GM21737 (cell line): ENCODE data around the gene PRR7.

Experiments
- ATAC-seq: cut with Tn5 transposase; IDR thresholded peaks from one replicate; pipeline ENCODE4 v1.9.1; 2021; ENCODE audit warnings: mild to moderate bottlenecking, moderate library complexity; ENCODE audit not compliant: unreplicated experiment

Gene PRR7

DNA sequence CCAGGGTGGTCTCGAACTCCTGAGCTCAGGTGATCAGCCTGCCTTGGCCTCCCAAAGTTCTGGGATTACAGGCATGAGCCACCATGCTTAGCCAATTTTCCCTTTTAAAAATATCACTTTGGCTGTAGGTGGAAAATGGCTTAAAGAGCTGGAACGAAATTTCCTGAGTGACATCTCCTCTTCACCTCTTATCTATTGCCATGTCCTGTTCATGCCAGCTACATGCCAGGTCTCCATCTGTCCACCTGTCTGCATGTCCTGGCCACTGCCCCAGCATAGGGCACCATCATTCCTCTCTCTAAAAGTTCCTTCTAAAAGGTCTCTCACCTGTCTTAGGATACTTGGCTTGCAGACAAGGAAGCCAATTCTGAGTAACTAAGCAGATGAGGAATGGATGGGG is 22.9 kb upstream of the PRR7 start:
- ATAC-seq, result no peak

DNA sequence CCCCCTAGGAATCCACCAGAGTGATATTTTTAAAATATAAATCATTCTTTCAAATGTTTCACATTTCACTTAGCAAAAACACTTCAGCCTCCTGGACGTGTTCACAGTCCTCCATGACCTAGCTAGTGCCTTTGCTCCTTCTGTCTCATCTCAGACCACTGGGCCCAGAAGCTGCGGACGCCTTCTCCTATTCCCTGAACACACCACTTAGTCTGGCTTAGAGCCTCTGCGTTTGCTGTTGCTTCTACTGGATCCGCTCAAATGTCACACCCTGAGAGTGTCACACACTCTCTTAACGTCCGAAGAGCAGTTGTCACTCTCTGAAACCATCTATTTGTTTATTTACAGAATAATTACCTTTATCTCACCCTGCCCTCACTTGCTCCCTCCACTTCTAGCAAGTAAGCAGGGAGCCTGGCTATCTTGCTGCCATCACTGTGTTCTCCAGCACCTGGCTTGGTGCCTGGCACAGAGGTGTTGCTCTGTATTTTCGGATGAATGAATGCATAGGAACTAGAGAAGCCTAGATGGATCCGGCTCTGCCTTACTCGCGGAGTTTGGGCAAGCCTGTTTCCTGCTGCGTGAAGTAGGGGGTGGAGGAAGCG is 21.3 kb upstream of the PRR7 start:
- no peak for ATAC-seq

DNA sequence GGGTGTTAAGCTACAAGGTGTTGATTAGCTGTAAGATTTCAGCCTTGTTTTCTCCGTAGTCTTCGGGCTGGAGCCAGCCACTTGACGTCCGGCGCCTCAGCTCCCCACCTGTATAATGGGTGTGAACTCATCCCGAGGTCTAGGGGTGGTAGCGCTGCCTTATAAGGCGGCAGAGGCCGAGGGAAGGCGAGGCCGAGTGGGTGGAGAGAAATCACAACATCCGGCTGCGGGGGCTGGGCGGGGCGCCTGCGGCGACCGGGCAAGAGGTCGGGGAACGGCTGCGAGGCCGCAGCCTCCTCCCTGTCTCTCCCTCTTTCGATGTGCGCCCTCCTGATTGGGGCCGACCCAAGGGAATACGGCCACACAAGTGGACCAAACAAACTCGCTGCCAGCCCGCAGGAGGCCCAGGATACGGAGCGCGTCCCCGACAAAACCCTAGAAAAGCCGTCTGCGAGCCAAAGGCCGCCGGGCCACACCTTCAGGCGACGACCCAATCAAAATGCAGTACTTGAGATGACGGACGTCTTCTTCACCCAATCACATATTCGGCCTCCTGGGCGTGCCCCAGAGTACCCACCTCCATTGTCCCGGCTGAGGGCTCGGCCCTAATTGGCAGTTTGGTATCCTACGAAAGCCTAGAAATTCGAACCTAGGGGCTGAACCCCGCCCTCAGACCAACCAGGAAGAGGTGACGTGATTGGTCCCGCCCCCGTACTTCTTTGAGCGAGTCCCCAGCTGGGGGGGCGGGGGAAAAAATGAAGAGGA is 20.6 kb upstream of the PRR7 start:
- peak; percentile 72 for ATAC-seq

GRCh38 chr5:177426566-177427210 is 19.9 kb upstream of the PRR7 start, which contains the start of gene GRK6:
GRK6 (plus strand) TSS chr5:177426676; CDS start chr5:177426846, 170 bp downstream.
- ATAC-seq, result peak; percentile 12

DNA sequence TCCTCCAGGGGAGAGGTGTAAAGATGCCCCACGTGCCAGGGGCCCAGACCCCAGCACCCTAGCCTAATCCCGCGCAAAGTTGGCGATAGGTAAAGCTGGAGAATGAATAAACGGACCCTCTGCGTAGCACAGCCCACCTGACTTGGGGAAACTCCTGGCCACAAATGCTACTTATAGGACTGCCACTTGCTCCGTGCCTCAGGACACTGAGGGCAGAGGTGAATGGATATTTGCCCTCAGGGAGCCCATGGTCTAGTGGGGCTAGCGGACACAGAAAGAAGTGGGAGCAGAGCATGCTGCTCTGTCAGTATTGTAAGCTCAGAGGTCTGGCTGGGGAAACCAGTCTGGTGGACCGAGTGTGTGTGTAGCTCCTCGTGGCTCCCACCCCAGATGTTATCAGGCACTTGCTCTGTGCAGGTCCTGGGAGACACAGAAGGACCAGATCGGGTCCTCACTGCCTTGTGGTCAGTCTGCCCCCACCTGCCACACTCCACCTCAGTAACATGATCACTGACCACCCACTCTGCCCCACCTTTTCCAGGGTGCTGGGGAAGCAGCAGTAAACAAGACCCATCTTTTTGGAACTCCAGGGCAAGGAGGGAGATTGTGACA is 19.3 kb upstream of the PRR7 start:
- ATAC-seq, result no peak

- ATAC-seq, result no peak
Observed at GRCh38 chr5:177427919-177428573, 18.6 kb upstream of the PRR7 start.

- ATAC-seq, result no peak
Observed at GRCh38 chr5:177428574-177429217, 17.9 kb upstream of the PRR7 start.

DNA sequence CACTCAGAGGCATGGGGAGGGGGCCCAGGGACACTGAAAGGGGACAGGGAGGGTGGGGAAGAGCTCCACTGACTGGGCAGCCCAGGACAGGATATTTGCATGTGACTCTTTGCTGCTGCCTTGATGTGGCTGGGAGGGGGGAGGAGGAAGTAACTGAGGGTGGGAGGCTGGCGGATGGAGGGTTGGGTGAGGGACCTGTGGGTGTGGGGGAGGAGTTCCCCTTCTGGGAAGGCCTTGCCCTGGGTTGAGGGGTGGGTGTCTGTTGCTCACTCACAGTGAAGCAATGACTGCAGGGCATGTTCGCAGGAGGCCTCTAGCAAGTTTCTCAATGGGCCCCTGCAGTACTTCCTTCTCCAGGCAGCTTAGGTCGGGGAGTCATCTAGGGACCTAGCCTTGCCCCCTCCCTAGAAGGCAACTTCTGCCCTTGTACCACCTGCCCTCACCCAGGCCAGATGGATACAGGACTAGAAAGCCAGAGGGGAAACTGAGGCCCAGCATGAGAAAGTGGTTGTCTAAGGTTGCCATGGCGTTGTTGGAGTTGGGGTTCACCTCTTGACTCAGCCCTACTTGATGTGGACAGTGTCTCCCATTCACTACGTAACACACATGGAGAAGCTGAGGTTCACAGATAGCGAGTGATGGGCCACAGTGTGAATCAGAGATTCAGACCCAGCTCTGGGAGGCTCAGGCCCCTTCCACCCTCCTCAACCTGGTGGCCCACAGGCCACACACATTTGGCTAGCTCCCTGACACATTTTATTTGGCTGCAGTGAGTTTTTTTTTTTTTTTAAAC is 17.2 kb upstream of the PRR7 start:
- no peak for ATAC-seq

DNA sequence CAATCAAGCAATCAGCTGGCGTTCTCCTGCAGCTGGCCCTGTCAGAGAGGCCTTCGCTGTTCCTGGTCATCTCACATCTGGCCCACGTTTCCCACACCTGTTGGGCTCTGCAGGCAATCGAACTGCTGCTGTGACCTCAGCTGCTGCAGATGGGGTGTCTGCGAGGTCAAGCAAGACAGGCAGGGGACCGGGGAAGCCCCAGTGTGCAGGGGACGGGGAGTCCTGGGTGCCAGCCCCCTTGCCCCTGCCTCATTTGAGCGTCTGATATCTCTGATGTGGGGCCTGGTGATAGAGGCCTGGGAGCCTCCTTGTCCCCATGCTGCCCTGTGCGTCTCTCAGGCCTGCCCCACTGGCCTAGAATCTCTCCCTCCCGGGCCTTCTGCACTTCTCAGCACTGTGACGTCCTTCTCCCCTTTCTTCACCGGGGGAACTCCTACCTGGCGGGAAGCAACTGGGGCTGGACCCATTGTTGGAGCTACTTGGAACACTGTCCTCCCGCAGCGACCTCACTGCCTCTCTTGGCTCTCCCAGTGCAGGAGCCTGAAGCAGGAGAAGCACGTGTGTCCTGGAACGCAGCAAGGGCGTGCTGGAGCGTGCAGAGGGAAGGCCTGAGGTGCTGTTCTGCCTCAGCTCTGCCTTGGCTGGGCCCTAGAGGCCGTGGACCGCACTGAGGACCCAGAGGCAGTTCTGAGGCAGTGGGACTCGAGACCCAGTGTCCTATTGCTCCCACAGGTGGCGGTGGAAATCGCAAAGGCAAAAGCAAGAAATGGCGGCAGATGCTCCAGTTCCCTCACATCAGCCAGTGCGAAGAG is 16.3 kb upstream of the PRR7 start:
- ATAC-seq, result no peak

DNA sequence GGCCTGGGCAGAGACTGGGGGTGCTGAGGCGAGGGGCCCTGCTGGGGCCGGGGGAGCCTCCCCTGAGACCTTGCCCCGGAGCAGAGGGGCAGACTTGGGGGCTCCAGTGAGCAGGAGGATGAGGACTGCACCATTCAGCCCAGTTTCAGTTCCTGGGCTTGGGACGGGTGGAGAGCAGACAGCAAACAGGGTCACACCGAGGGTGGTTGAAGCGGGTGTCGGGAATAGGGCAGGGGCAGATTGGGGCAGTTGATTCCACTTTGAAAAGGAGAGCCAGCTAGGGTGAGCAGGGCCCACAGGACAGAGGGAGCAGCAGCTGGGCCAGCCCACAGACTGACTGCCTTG is 15.7 kb upstream of the PRR7 start:
- ATAC-seq, result no peak

DNA sequence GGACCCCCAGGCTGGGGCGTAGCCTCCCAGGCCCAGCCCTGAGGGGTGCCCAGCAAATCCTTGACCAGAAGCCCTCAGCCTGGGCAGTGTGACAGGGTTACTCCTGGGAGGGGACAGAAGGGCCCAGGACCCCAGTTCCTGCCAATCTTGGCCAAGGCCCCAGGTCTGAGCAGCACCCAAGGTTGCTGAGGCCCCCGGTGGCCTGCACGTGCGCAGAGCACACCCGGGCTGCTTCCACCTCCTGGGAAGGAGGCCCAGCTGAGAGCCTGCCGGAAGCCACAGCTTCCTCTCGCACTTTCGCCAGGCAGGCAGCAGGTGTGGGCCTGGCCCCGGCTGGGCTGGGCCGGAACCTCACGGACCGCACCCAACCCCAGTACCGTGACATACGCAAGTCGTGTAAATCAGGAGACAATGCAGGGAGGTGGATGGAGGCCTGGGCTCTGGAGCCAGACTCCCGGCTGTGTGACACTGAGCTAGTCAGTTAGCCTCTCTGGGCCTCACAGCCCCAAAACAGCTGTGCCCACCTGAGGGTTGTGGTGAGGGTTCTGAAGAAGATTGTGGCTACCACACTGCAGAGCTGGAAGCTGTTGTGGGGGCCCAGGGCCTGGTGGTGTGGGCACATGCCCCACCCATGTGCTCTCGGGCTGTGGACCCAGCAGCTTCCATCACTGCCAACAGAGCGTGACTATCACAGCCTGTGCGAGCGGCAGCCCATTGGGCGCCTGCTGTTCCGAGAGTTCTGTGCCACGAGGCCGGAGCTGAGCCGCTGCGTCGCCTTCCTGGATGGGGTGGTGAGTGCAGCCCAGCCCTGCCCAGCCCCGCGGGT is 15.1 kb upstream of the PRR7 start:
- peak; percentile 32 for ATAC-seq

DNA sequence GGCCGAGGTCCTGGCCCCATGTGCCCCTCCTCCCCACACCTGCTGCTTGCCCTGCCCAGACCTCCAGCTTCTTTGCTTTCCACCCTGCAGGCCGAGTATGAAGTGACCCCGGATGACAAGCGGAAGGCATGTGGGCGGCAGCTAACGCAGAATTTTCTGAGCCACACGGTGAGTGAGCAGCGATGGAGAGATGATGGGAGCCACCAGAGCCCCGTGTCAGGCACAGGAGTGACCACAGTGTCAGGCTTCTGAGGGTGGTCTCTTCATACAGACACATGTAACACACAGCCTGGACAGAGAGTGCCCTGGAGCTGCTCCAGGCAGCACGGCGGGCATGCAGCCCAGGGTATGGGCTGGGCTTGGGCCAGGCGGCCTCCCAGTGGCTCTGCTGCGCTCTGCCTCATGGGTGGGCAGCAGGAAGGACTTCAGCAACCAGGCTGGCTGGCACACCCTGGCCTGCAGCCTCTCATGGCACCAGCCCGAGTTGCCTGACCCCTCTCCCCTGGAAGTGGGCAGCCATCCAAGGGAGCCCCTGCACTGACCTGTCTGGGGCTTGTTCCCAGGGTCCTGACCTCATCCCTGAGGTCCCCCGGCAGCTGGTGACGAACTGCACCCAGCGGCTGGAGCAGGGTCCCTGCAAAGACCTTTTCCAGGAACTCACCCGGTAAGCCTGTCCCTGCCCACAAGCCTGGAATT is 14.3 kb upstream of the PRR7 start:
- ATAC-seq, result no peak

- ATAC-seq, result no peak
Observed at GRCh38 chr5:177432839-177433657, 13.6 kb upstream of the PRR7 start.

DNA sequence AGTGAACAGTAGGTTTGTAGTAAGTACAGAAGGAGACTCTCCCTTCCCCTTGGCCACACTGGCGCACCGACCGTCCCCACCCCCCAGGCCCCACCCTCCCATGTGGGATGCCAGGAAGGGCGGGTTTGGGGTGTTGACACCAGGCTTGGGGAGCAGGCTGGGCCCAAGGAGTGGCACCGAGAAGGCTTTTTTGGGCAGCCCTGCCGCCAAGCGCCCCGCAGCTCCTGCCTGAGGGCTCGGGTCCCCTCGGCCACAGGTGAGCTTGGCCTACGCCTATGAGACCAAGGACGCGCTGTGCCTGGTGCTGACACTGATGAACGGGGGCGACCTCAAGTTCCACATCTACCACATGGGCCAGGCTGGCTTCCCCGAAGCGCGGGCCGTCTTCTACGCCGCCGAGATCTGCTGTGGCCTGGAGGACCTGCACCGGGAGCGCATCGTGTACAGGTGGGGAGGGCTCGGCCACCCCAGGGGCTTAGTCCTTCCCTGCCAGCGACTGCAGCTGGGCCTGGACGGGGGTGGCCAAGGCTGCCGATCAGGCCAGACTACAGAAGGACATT is 12.9 kb upstream of the PRR7 start:
- no peak for ATAC-seq

DNA sequence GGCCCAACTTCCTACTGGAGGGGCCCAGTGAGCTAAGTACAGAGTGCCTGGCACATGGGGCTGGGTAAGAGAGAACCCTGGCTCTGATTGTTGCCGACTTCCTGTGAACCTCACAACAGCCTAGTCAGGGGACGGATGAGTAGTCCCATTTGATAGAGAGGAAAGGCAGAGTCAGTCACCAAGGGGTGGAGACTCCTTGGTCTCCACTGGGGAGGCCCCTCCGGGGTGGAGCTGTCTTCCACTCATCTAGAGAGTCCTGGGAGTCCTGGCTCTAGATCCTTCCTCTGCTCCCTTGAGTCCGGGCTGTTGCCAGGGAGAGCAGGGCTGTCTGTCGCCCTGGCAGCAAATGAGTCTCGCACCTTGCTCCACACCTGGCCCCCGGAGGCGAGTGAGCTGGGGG is 12.2 kb upstream of the PRR7 start:
- no peak for ATAC-seq

GRCh38 chr5:177434942-177435738 is 11.5 kb upstream of the PRR7 start:
- no peak for ATAC-seq
